HL-60 (cell line): Measurements from ENCODE around the gene ZNF587B.

Source experiments
- CTCF ChIP-seq: IDR thresholded peaks from one replicate; pipeline ENCODE4 v1.5.1; 2011; ENCODE audit warnings: low read length, control low read depth, inconsistent platforms; ENCODE audit not compliant: insufficient read depth
- POLR2AphosphoS5 ChIP-seq: IDR thresholded peaks from 2 replicates; pipeline ENCODE4 v1.6.1; 2012; ENCODE audit warnings: low read depth

DNA sequence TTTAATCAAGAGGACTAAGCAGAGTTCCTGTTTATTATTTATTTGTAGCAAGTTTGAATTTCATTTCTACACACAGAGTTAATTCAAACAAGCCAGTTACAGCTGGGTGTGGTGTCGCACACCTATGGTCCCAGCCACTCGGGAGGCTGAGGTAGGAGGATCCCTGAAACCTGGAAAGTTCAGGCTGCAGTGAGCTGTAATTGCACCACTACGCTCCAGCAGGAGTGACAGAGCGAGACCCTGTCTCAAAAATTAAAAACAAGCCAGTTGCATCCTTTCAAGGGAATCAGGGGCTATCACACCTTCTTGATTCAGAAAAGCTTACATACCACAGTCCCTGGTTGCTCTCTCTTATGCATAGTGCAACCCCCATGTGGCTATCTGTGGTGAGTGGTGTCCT, 40.8 kb upstream of the ZNF587B start:
- TF ChIP-seq CTCF (no peak), POLR2AphosphoS5 (no peak)
